Inflammatory macrophage treated with lipopolysaccharide for 4 hours (primary cell): ENCODE results near the gene ELL2.

Experiments used
- DNase-seq: peaks from one replicate; pipeline ENCODE4 v3.0.0-alpha.2; 2020

Gene ELL2

GRCh38 chr5:95904827-95905226 is 56.8 kb downstream of the ELL2 start:
- DNase-seq, result no peak

GRCh38 chr5:95903838-95904237 is 57.8 kb downstream of the ELL2 start:
- DNase-seq, result no peak

DNA sequence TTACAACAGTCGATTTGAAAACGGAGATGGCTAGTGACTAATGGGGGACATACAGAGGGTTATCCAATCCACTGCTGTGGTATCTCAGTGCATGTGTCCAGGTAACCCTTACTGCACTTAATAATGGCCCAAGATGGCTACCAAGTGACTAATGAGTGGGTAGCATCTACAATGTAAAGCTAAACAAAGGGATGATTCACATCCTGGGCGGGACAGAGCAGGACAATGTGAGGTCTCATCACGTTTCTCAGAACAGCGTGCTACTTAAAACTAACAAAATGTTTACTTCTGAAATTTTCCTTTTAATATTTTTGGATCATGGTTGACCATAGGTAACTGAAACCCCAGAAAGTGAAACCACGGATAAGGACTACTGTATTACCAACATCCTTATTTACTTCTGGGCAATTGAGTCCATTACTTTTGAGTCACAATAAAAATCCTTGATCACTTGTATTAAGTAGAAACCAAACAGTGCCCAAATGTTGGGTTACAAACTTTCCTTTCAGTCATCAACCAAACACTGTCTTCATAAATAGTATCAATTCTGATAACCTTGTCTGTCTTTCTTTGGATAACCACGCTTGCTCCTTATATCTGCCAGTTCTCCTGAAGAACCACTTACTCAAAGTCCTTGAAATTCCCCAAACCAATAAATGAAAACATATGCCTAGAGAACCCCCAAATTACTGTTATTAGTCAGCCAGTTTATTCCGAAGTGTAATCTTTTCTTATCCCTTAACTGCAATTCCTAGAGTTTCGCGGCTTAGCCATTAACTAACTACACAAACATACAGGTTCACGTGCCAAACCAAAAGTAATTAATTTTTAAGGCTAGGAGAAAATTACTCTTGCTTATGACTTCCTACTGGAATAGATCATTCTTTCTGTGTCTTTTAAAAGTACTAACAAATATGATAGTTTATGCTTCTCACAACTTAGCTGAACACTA is 59.7 kb downstream of the ELL2 start:
- peak; percentile 47 for DNase-seq

- DNase-seq, result no peak
Observed at GRCh38 chr5:95900383-95900958, 61.2 kb downstream of the ELL2 start.

DNA sequence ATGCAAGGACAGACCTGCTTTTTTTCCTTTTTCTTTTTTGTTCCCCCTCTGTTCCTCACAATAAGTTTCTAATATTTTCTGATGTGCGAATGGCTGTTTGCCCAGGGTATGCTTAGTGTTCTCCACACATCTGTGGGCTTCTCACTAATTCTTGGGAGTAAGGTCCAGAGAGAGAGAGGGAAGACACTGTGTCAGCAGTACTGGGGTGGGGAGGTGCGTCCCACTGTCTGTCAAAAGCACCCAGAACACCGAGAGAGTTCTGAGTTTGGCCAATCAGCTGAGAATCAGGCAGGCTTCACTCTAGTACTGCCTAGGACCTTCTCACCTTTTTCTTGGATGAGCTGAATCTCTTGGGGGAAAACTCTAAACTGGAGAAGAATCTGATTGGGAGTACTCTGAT is 61.8 kb downstream of the ELL2 start:
- DNase-seq, result no peak

- no peak for DNase-seq
Observed at GRCh38 chr5:95899006-95899405, 62.6 kb downstream of the ELL2 start.

GRCh38 chr5:95895771-95896170 is 65.9 kb downstream of the ELL2 start:
- no peak for DNase-seq

GRCh38 chr5:95895251-95895650 is 66.4 kb downstream of the ELL2 start:
- DNase-seq, result no peak

- peak; percentile 39 for DNase-seq
Observed at GRCh38 chr5:95892784-95893354, 68.8 kb downstream of the ELL2 start.

GRCh38 chr5:95891499-95891898 is 70.2 kb downstream of the ELL2 start:
- peak; percentile 9 for DNase-seq

DNA sequence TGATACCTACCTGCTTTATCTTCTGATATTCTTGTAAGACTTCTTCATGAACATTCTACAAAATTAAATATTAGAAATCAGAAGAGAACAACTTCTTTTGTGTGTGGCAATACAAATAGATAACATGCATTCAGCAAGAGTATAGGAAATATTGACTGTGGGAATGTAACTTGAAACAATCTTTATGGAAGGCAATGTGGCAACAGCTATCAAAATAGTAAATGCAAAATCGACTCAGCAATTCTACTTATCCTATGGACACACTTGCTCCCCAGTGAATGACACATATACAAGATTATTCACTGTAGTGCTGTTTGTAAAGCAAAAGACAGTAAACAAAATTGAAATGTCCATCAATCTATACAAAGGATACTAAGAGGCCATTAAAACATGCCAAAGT is 72.6 kb downstream of the ELL2 start:
- DNase-seq, result no peak

DNA sequence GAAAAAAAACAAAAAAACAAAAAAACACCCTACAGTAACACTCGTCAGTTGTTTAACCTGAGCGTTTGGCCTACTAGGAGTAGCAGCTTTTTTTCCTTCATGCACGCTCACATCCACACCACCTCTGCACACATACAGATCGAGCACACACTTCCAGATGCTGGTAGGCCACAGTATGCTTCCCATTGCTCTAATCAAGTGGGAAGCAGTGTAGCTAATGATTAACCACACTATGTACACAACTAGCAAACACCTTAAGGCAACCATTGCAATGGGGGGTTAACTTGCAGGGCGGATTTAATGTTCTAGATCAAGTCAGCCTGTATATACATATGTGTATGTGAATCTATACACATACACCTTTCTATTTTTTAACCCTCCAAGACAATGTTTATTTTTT is 73.7 kb downstream of the ELL2 start:
- DNase-seq, result no peak

- no peak for DNase-seq
Observed at GRCh38 chr5:95886340-95887044, 75.2 kb downstream of the ELL2 start.

DNA sequence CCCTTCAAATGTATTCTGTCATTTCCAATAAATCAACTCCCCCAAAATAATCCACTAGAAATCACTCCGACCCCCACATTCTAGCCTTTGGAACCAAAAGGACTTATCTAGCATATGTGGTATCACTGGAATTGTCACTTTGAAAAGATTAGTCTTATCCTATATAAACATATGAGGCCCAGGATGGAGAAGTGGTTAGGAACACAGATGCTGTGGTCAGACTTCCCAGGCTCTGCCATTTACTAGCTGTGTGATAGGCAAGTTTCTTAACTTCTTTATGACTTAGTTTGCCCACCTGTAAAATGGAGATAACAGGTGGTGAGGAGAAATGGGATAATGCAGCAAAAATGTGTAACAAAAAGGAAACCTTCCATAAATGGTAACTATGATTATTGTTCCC is 77.1 kb downstream of the ELL2 start:
- no peak for DNase-seq

- DNase-seq, result peak; percentile 39
Observed at GRCh38 chr5:95884017-95884325, 77.7 kb downstream of the ELL2 start.

DNA sequence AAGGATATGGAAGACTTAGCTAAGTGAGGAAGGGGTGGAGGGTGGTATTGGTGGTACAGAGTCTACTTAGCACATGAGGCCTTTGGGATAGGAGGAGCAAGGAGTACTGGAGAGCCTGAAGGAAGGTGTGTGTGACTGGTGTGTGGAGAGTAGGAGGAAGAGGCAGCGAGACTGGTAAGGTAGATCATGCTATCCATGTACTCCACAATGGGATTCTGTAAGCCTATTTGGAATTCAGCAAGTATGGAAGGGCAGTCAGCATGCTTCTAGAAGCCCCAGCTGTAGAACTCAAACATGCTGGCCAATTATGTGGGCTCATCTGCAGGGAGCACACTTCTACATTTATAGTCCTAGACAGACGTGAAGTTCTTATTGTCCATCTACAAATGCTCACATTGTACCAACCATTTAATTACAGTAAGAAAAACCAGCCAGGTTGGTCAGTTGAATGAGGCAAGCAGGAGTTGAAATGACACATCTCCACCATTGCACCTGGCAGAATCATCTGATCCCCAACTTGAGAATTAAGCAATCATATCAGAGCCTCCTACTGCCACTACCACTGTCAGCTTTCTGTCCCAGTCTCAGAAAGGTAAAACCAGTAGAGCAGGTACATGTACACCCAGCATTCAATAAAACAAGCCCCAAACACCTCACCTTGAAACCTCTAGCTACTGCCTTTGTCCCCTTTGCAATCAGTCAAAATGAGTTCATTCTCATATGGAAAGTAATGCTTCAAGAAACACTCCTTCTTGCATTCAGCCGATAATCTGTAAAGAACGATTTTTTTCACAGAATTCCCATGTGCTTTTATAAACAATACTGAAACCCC is 78.2 kb downstream of the ELL2 start:
- no peak for DNase-seq

DNA sequence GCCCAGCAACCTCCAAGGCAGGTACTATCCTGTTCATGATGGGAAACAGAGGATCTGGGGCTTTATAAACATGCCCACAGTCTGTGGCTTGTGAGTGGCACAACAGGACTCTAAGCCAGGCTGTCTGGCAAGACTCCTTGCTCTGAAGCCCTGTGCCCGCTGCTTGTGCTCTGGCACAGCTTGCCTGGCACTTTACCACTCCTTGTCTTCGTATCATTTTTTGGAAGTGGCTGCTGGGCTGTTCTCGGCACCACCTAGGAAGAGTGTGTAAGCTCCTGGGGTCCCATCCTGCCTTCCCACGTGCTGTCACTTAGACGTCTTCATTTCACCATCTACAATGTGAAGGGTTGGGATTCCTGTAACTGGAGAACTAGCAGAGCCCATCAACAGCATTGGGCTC is 79.8 kb downstream of the ELL2 start:
- DNase-seq, result no peak

DNA sequence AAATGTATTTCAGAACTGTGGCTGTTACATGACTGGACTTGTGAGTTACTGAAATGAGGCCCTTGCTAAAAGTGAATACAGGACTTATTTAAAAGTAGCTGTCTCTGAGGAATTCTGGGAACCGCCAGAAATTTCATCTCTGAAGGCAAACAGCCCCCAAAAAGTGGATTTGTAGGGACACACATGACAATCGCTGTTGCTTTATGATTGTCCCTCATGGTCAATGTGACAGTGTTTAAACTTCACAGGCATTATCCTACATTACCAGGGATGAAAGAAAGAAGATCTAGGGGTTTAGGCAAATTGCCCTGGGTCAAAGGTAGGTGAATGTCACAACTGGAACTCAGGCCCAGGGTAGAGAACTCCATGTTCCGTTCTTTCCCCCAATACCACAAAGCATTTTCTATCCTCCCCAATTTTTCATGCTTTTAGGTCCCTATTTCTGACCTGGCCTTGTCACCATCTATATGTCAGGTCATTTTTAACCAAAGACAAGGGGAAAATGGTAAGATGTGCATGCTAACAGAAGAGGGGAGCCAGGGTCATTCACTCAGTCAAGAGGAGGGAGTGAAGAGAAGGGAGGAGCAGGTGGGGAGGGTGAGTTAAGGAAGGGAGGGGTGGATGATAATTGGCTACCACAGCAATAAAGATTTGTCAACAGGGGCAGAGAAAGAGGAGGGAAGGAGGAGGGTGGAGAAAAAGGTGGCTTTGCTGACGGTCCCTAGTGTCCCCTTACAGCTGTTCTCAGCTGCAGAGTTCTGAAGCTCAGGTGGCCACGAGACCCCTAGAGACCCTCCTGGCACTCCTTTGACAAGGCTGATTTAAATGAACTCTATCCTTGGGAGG is 81.3 kb downstream of the ELL2 start:
- DNase-seq, result no peak

GRCh38 chr5:95879661-95880060 is 82.0 kb downstream of the ELL2 start:
- no peak for DNase-seq

- no peak for DNase-seq
Observed at GRCh38 chr5:95878417-95879323, 83.0 kb downstream of the ELL2 start.

GRCh38 chr5:95876782-95877181 is 84.9 kb downstream of the ELL2 start:
- DNase-seq, result no peak
